Esophagus squamous epithelium (tissue), 5 donors: ENCODE data around the gene TSPEAR. TPM values are rescaled to one million over a fixed set of nuclear protein-coding genes. Genes with fewer than 3 reads are reported as not detected.
"Not testable (repeated sequence)": the region's sequence is repeated elsewhere in the genome, so short reads cannot be mapped to it uniquely, and the experiment has no call there.

Source experiments
- DNase-seq: peaks from one replicate; lab custom pipeline; 2025; lab: John Stamatoyannopoulos, UW
- H3K27ac ChIP-seq, 4 donors: fragments of 200-600 bp; sonication (generic); one replicate each; pipeline ENCODE4 v1.5.1; 2016 to 2019; ENCODE audit warnings: mild to moderate bottlenecking in 1 of 4
- H3K27me3 ChIP-seq, 4 donors: fragments of 200-600 bp; sonication (generic); 1 replicate in 3 of 4; 2 replicates in 1 of 4; pipeline versions ENCODE4 v1.5.1 to v1.6.0; 2017 to 2021; ENCODE audit warnings: antibody characterized with exemption in 1 of 4
- H3K36me3 ChIP-seq, 3 donors: fragments of 200-600 bp; sonication (generic); one replicate each; pipeline ENCODE4 v1.5.1; 2016 to 2019
- H3K4me1 ChIP-seq, 3 donors: fragments of 200-600 bp; sonication (generic); one replicate each; pipeline ENCODE4 v1.5.1; 2017 to 2019
- H3K4me3 ChIP-seq, 4 donors: fragments of 200-600 bp; sonication (generic); 1 replicate in 3 of 4; 2 replicates in 1 of 4; pipeline ENCODE4 v1.5.1; 2016 to 2019; ENCODE audit warnings: mild to moderate bottlenecking in 2 of 4, moderate library complexity in 1 of 4
- H3K9me3 ChIP-seq, 3 donors: fragments of 200-600 bp; sonication (generic); one replicate each; pipeline ENCODE4 v1.5.1; 2016 to 2019
- POLR2A ChIP-seq, 4 donors: fragments of 450-650 bp; IDR thresholded peaks; one replicate each; pipeline ENCODE4 v1.6.1; 2017; ENCODE audit warnings: antibody characterized with exemption in 4 of 4, mild to moderate bottlenecking in 4 of 4, moderate library complexity in 3 of 4
- whole genome bisulfite sequencing, 2 donors: methylation state at CpG; one replicate each; pipeline ENCODE4 v1.1.5; 2018; 5-methylcytosine and 5-hydroxymethylcytosine counted together
- intact Hi-C: fragments of 100-400 bp; cut with DNase I; formaldehyde crosslinking; loops from one replicate; pipeline ENCODE4 v1.15.0; 2022
- total RNA-seq, 4 donors: library from RNA; depleted of rRNA; stranded (reverse); fragments of >200 nt; gene quantifications; one replicate each; pipeline ENCODE4 v1.1.0, GENCODE V29; 2016
- TF ChIP-seq, protein P1 (sequence below), 6 experiments: fragments of 450-650 bp in 4 of 6; fragments of 200-600 bp in 2 of 6; sonication (generic) in 2 of 6; IDR thresholded peaks; one replicate each; pipeline ENCODE4 v1.5.1; 2016 to 2019; ENCODE audit warnings: antibody characterized with exemption in 6 of 6, mild to moderate bottlenecking in 4 of 6, moderate library complexity in 4 of 6
- donor health status: DM: yes; HTN: yes; CAD: no.

The TSPEAR gene
- total RNA-seq, 4 donors from 2014 or later, result not detected

DNA sequence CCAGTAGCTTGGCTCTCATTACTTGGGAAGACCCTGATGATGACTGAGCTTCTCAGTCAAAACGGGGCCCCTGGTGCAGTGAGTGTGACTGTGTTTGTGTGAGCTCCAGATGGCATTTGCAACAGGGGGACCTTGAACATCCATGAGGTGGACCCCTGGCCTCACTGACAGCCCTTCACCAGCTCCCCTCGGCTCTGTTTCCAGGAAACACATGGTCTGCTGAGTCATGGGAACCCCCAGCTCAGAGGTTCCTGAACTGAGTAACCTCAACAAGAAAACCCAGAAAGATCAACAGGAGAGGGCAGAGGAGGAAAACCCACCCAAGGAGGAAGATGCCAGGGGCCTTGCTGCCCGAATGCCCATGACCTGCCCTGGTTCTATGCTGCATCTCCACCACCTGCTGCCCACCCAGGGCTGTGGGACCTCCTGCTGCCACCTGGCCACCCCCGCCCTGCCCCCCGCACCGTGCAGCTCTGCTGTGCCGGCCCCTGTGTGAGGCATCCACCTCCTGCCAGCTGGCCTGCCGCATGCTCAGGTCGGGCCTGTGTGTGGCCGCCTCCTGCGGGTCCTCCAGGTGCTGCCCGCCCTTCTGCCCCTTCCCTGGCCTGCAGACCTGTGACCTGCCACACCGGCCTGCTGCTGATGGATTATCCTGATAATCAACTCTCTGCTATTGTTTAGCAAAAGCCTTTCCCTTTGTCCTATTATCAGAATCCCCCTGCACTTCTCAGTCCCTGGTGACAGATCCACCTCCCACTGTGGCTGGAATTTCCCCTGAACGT is 25.2 kb downstream of the TSPEAR start:
- Histone ChIP-seq H3K4me1 (no peaks in the 10 kb centered on the region), H3K4me3 (no peak overlapping the region), H3K27me3 (peaks cover 0 to 72% (median 0%) of the 10 kb centered on the region in 4 donors), H3K9me3 (no peaks in the 10 kb centered on the region), H3K27ac (no peak overlapping the region), H3K36me3 (no peaks in the 10 kb centered on the region)
- intact Hi-C loops, result no loop called here
- DNase-seq, result no peak
- 20 to 42% methylated on average over 5 of the region's 14 CpGs for WGBS, 2 donors
- TF ChIP-seq, protein P1, sequence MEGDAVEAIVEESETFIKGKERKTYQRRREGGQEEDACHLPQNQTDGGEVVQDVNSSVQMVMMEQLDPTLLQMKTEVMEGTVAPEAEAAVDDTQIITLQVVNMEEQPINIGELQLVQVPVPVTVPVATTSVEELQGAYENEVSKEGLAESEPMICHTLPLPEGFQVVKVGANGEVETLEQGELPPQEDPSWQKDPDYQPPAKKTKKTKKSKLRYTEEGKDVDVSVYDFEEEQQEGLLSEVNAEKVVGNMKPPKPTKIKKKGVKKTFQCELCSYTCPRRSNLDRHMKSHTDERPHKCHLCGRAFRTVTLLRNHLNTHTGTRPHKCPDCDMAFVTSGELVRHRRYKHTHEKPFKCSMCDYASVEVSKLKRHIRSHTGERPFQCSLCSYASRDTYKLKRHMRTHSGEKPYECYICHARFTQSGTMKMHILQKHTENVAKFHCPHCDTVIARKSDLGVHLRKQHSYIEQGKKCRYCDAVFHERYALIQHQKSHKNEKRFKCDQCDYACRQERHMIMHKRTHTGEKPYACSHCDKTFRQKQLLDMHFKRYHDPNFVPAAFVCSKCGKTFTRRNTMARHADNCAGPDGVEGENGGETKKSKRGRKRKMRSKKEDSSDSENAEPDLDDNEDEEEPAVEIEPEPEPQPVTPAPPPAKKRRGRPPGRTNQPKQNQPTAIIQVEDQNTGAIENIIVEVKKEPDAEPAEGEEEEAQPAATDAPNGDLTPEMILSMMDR (IDR thresholded peaks at IDR 0.05), result no peak
- TF ChIP-seq POLR2A (IDR thresholded peaks at IDR 0.05), result no peak

DNA sequence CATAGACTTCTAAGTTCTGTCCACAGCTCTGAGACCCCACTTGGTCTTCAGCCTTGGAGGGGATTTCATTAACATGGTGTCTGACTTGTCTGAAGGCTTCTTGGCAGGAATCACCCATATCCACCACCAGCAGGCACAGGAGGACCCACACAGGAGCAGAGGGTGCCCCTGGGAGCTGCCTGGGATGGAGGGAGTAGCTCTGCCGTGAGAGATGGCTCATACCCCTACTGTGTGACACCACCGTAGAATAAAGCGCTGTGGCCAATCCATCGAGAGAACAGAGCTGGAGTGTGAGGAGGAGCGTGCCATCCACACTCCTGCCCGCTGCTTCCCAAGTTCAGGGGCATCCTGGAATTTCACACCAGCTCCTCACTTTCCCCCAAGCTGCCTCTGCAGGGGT is 26.3 kb downstream of the TSPEAR start:
- H3K4me3 ChIP-seq, H3K4me1 ChIP-seq, intact Hi-C loops, H3K36me3 ChIP-seq, H3K9me3 ChIP-seq, H3K27ac ChIP-seq, DNase-seq: not testable (repeated sequence)
- H3K27me3 ChIP-seq, result peaks cover 0 to 62% (median 0%) of the 10 kb centered on the region in 4 donors
- 94% methylated on average over 3 of the region's 6 CpGs; no CpG with 5 or more reads in 1 of the 2 donors for WGBS, 2 donors

GRCh38 chr21:44684483-44684882 is 26.9 kb downstream of the TSPEAR start:
- Histone ChIP-seq H3K4me1 (no peaks in the 10 kb centered on the region), H3K4me3 (no peak overlapping the region), H3K27me3 (peaks cover 0 to 58% (median 0%) of the 10 kb centered on the region in 4 donors), H3K36me3 (no peaks in the 10 kb centered on the region), H3K27ac (no peak overlapping the region), H3K9me3 (no peaks in the 10 kb centered on the region)
- no peak for DNase-seq
- WGBS, 2 donors, result 54 to 77% methylated on average over 6 of the region's 6 CpGs
- intact Hi-C loops, result no loop called here
- TF ChIP-seq, protein P1 (IDR thresholded peaks at IDR 0.05), result no peak
- no peak for TF ChIP-seq POLR2A (IDR thresholded peaks at IDR 0.05)

DNA sequence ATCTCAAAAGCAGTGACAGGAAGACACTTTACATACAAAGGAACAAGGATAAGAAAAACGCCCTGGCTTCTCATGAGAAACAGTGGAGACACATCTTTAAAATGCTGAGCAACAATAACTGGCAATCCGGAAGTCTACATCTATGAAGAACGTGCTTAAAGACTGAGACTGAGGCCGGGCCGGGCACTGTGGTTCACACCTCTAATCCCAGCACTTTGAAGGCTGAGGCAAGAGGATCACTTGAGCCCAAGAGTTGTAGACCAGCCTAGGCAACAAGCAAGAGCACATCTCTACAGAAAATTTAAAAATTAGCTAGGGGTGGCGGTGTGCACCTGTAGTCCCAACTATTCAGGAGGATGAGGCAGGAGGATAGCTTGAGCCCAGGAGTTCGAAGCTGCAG is 27.3 kb downstream of the TSPEAR start:
- intact Hi-C loops, result no loop called here
- peaks cover 0 to 58% (median 0%) of the 10 kb centered on the region in 4 donors for H3K27me3 ChIP-seq
- DNase-seq, result no peak
- WGBS, 2 donors, result 64 to 91% methylated on average over 7 of the region's 7 CpGs
- no peak overlapping the region for H3K4me3 ChIP-seq
- H3K27ac ChIP-seq, result no peak overlapping the region
- H3K4me1 ChIP-seq, result no peaks in the 10 kb centered on the region
- H3K36me3 ChIP-seq, result no peaks in the 10 kb centered on the region
- no peak for TF ChIP-seq POLR2A (IDR thresholded peaks at IDR 0.05)
- TF ChIP-seq, protein P1 (IDR thresholded peaks at IDR 0.05), result no peak
- H3K9me3 ChIP-seq, result no peaks in the 10 kb centered on the region

DNA sequence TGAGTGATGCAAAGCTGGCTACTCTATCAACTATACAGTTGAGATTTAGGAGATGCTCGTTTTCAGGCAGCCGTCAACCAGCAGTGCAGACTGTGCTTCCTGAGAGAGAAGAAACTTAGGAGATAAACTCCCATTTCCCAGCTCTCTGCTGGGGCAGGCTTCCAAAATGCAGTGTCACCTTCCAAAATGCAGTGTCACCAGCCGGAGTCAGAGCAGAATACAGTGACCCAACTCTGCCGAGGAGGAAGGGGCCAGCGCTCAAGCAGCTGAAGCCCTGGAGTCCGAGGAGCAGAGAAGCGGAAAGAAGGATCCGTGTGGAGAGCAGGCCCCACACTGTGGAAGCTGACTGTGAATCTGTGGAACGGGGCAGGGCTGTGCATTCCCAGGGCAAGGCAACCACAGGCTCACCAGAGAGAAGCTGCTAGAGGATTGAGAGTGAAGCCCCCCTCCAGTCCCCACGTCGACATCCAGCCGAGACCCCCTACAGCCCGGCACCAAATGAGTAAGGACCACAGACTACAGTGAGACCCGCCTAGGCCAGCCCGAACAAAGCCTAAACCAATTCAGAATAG is 28.7 kb downstream of the TSPEAR start:
- WGBS, 2 donors, result 73 to 78% methylated on average over 10 to 13 of the region's 15 CpGs
- TF ChIP-seq POLR2A (IDR thresholded peaks at IDR 0.05), result no peak
- TF ChIP-seq, protein P1 (IDR thresholded peaks at IDR 0.05), result no peak
- no peak overlapping the region for H3K27ac ChIP-seq
- H3K27me3 ChIP-seq, result peaks cover 0 to 46% (median 0%) of the 10 kb centered on the region in 4 donors
- no peaks in the 10 kb centered on the region for H3K36me3 ChIP-seq
- intact Hi-C loops, result no loop called here
- H3K4me1 ChIP-seq, result no peaks in the 10 kb centered on the region
- H3K9me3 ChIP-seq, result no peaks in the 10 kb centered on the region
- DNase-seq, result no peak
- H3K4me3 ChIP-seq, result no peak overlapping the region
